Mucosa of rectum (tissue), 2 donors: Measurements from ENCODE around the gene PSTPIP1.

Experiments
- H3K27ac ChIP-seq, 2 donors: one replicate each; pipeline ENCODE4 v1.7.0; 2013; ENCODE audit warnings: inconsistent platforms in 2 of 2, low read depth in 2 of 2, low read length in 2 of 2
- H3K27me3 ChIP-seq, 2 donors: one replicate each; pipeline ENCODE4 v1.7.0; 2013; ENCODE audit warnings: low read length in 2 of 2; ENCODE audit not compliant: control insufficient read depth in 2 of 2, insufficient read depth in 2 of 2
- H3K36me3 ChIP-seq, 2 donors: one replicate each; pipeline ENCODE4 v1.7.0; 2013; ENCODE audit warnings: low read length in 2 of 2; ENCODE audit not compliant: control insufficient read depth in 2 of 2, insufficient read depth in 2 of 2
- H3K4me1 ChIP-seq, 2 donors: one replicate each; pipeline ENCODE4 v1.7.0; 2013; ENCODE audit warnings: low read length in 2 of 2, mild to moderate bottlenecking in 1 of 2; ENCODE audit not compliant: control insufficient read depth in 2 of 2, insufficient read depth in 2 of 2
- H3K4me3 ChIP-seq, 2 donors: one replicate each; pipeline ENCODE4 v1.7.0; 2013; ENCODE audit warnings: low read length in 2 of 2
- H3K9ac ChIP-seq, 2 donors: one replicate each; pipeline ENCODE4 v1.7.0; 2013; ENCODE audit warnings: low read length in 2 of 2, low read depth in 1 of 2, mild to moderate bottlenecking in 1 of 2
- H3K9me3 ChIP-seq, 2 donors: one replicate each; pipeline ENCODE4 v1.7.0; 2013; ENCODE audit warnings: low read length in 2 of 2; ENCODE audit not compliant: control insufficient read depth in 2 of 2
- donor health status: healthy.
- donor health status: Normal muscosa, but diverticular disease.

Gene PSTPIP1

DNA sequence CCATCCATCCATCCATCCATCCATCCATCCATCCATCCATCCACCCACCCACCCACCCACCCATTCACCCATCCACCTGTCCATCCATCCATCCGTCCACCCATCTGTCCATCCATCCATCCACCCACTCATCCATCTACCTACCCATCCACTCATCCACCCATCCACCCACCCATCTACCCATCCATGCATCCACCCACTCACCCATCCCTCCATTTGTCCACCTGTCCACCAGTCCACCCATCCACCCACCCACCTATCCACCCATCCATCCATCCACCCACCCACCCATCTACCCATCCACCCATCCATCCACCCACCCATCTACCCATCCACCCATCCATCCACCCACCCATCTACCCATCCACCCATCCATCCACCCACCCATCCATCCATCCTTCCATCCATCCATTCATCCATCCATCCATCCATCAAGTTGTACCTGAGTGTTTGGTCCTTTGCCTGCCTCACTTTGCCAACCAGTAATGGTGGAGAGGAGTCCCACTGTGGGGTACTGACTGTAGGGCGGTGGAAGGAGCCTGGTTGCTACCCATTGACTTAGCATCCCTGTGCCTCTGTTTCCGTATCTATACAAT lies 17.3 kb downstream of the PSTPIP1 start:
- Histone ChIP-seq H3K27ac (no peak overlapping the region), H3K4me1 (peaks cover 0 to 3% of the 10 kb centered on the region in 2 donors)

DNA sequence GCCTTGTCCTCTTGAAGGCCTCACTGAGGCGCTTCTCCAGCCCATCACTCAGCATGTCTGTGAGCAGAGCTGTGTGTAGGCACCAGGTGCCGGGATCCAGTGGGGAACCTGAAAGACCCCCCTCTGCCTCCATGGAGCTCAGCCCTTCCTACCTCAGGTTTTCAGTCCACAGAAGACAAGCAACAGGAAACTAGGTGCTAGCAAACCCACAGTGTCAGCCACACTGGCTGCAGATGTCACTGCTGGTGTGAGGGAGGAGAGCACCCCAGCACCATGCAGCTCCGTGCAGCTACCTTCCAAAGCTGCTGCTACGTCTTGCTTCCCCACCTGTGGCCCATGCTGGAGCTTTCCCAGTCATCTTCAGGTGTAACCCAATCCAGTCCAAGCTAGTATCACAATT lies 17.9 kb downstream of the PSTPIP1 start:
- peak overlapping the region in 1 of 2 donors; percentile 52 for H3K27ac ChIP-seq
- H3K9ac ChIP-seq = no peak overlapping the region
- H3K4me1 ChIP-seq = peaks cover 0 to 3% of the 10 kb centered on the region in 2 donors
- no peaks in the 10 kb centered on the region for H3K36me3 ChIP-seq
- H3K4me3 ChIP-seq = no peak overlapping the region
- H3K9me3 ChIP-seq = no peaks in the 10 kb centered on the region
- H3K27me3 ChIP-seq = no peaks in the 10 kb centered on the region

More for the DNA sequence above, 17.3 kb downstream of the PSTPIP1 start:
- Histone ChIP-seq H3K4me3 (no peak overlapping the region), H3K9ac (no peak overlapping the region), H3K36me3 (no peaks in the 10 kb centered on the region), H3K27me3 (no peaks in the 10 kb centered on the region), H3K9me3 (no peaks in the 10 kb centered on the region)

DNA sequence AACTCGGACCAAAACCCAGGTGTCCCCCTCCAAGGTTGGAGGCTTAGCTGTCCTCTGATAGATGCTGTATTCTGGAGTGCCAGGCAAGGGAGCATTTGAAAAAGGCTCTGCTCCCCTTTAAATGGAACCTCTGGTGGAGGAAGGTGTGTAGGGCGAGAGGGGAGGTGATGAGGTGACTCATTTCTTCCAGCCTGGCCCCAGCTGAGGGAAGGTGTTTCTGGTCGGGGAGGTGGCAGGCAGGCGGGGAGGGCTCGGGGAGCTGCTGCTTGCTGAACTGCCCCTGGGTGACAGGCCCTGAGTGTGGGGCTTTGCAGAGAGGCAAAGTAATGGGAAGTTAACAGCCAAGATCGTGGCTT lies 18.8 kb downstream of the PSTPIP1 start:
- H3K27ac ChIP-seq = peak overlapping the region in 1 of 2 donors; percentile 58

DNA sequence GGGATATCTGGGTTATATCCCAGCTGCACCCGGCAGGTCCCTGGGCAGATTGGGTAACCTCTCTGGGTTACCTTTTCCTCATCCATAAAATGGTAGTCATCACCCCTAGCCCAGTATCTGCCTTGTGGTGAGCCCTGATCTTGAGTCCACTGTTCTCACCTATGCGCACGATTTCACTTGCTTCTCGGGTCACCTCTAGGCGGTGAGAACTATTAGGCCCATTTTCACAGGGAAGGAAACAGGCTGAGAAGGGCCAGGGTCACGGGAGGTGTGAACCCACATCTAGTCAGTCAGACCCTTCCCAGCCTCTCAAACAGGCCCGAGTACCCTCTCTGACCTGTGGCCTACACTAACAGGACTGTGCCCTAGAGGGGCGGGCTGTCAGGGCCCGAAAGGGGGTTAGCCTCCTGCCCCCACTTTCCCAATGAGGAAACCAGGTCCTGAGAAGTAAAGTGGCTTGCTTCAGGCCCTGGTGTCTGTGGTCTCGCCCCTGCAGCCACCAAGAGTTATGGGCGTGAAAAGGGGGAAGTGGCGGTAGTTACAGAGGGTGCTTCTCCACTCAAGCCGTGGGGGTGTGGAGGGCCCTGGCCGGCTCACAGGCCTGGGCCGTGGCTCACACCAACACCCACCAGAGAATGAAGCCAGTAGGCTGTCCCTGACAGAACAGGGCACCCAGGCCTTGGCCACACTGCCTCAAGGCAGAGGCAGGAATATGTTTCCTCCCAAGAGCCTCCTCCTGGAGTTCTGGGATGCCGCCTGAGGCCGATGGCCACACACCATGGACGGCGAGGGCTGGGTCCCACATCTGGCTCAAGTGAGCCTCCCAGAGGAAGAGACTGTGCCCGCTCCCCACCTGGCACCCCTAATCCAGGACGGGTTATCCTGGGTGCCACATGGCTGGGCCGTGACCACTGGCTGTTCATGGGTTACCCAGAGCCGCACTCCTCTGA lies 19.5 kb downstream of the PSTPIP1 start:
- no peaks in the 10 kb centered on the region for H3K9me3 ChIP-seq
- no peaks in the 10 kb centered on the region for H3K36me3 ChIP-seq
- no peaks in the 10 kb centered on the region for H3K27me3 ChIP-seq
- peaks cover 0 to 3% of the 10 kb centered on the region in 2 donors for H3K4me1 ChIP-seq
- H3K27ac ChIP-seq = peak overlapping the region in 1 of 2 donors; percentile 58
- H3K4me3 ChIP-seq = no peak overlapping the region
- H3K9ac ChIP-seq = peak overlapping the region in 1 of 2 donors; percentile 14

More for the DNA sequence above, 18.8 kb downstream of the PSTPIP1 start:
- H3K9me3 ChIP-seq = no peaks in the 10 kb centered on the region
- no peaks in the 10 kb centered on the region for H3K36me3 ChIP-seq
- no peak overlapping the region for H3K4me3 ChIP-seq
- H3K27me3 ChIP-seq = no peaks in the 10 kb centered on the region
- H3K9ac ChIP-seq = no peak overlapping the region
- peaks cover 0 to 3% of the 10 kb centered on the region in 2 donors for H3K4me1 ChIP-seq

DNA sequence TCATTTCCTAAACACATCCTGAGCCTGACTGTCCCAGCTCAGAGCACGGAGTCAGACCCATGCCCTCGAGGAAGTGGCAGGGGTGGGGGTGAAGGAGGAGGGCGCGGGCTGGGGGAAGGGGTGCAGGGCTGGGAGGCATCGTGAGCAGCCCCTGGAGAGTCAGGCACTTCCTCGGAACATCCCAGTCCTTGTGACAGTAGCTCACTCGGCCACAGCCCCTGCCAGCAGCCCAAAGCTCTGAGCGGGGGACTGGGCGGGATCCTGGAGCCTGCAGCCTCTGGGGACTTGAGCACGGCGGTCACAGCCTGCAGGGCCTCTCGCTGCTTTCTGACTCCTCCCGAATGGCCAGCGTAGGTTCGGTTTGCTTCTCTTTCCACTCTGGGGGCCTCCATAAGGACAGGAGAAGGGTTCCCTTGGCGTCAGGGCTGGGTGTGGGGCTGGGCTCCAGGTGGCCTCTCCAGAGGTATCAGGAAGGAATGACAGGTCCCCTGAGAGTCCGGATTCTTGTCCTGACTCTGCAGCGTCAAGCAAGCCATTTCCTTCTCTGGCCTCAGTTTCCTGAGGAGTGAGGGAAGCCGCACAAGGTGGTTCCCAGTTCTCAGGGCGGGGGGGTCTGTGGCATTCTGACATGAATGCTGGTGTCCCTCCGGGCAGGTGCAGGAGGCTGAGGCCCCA lies 20.9 kb downstream of the PSTPIP1 start:
- Histone ChIP-seq H3K27me3 (no peaks in the 10 kb centered on the region), H3K4me1 (peaks cover 2 to 3% of the 10 kb centered on the region in 2 donors), H3K9ac (no peak overlapping the region), H3K9me3 (no peaks in the 10 kb centered on the region), H3K36me3 (no peaks in the 10 kb centered on the region), H3K27ac (no peak overlapping the region), H3K4me3 (no peak overlapping the region)

DNA sequence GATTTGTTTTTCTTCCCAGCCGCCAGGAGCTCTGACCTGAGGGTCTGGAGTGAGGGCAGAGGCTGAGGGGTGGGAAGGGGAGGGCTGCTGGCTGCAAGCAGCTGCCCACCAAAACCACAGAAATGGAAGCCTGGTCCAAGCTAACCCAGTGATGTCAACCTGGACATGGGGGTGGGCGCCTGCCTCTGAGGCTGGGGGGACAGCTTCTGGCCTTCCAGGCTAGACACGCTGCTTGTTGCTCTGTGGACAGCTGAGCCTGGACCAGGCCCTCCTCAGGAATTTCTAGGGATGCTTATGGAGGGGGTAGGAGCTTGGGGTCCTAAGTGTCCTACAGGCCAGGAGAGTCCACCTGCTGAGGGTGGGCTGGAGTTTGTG lies 21.4 kb downstream of the PSTPIP1 start:
- Histone ChIP-seq H3K36me3 (no peaks in the 10 kb centered on the region), H3K4me1 (peaks cover 2 to 3% of the 10 kb centered on the region in 2 donors), H3K4me3 (no peak overlapping the region), H3K9ac (no peak overlapping the region), H3K27ac (no peak overlapping the region), H3K27me3 (no peaks in the 10 kb centered on the region), H3K9me3 (no peaks in the 10 kb centered on the region)

DNA sequence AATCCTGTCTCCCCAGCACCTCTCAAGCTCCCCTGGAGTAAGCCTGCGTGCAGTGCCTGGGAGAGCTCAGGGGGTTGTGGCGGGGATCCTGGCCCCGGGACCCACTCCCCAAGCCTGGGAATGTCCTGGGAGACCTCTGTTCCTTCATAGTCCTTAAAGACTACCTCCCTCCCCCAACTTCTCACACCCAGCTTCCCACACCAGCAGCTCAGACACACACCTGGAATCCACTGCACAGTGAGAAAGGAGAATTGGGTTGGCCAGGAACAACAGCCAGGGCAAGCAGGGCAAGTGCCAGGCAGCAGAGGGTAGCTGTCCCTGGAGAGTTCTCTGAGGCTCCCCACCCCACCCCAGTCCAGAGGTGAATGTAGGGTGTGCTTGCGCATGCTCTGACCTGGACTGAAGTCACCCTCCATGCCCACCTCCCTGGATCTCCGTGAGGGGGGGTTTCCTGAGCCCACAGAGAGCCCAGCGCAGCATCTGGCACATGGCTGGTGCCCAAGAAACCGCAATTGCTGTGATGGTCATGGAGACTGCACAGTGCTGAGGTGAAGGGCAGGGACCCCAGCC lies 22.2 kb downstream of the PSTPIP1 start:
- Histone ChIP-seq H3K4me3 (no peak overlapping the region), H3K36me3 (no peaks in the 10 kb centered on the region), H3K27ac (no peak overlapping the region), H3K27me3 (no peaks in the 10 kb centered on the region), H3K9me3 (no peaks in the 10 kb centered on the region), H3K9ac (no peak overlapping the region), H3K4me1 (peaks cover 3 to 4% of the 10 kb centered on the region in 2 donors)

DNA sequence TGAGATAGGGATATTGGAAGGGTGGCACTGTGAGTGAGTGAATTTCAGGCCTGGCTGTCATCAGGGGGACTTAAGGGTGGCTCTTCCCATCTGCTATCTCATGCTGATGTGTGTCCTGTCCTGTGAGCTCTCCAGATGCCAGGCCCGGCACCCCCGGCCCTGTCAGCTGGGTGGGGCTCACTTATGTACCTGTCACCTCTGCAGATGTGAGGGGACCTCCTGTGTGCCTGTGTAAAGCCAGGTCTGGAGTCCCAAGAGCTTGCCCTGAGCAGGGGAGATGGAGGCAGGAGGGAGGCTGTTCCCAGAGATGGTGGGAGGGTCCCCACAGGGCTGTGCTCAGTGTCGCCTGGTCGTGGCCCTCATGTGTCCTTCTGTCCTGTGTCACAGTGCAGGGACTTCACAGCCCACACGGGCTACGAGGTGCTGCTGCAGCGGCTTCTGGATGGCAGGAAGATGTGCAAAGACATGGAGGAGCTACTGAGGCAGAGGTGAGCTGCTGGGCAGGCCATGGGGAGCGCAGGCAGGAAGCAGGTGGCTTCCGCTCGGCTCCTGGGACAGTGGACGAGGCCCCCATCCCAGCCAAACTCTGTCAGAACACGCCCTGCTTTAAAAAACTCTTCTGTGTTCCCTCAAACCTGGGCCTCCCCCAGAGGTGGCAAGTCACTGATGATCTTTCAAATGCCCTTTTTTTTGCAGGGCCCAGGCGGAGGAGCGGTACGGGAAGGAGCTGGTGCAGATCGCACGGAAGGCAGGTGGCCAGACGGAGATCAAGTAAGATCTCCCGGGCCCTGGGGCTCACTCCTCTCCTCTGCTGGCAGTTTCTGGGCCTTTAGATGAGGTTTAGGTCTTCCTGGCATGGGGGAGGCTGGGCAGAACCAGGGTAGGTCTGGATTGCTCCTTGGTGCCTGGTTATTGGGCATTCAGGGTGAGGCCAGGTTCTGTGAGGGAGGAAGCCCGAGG lies 23.1 kb downstream of the PSTPIP1 start:
- Histone ChIP-seq H3K9ac (no peak overlapping the region), H3K4me3 (no peak overlapping the region), H3K27me3 (no peaks in the 10 kb centered on the region), H3K36me3 (no peaks in the 10 kb centered on the region), H3K4me1 (peaks cover 3 to 6% of the 10 kb centered on the region in 2 donors), H3K9me3 (no peaks in the 10 kb centered on the region), H3K27ac (no peak overlapping the region)

DNA sequence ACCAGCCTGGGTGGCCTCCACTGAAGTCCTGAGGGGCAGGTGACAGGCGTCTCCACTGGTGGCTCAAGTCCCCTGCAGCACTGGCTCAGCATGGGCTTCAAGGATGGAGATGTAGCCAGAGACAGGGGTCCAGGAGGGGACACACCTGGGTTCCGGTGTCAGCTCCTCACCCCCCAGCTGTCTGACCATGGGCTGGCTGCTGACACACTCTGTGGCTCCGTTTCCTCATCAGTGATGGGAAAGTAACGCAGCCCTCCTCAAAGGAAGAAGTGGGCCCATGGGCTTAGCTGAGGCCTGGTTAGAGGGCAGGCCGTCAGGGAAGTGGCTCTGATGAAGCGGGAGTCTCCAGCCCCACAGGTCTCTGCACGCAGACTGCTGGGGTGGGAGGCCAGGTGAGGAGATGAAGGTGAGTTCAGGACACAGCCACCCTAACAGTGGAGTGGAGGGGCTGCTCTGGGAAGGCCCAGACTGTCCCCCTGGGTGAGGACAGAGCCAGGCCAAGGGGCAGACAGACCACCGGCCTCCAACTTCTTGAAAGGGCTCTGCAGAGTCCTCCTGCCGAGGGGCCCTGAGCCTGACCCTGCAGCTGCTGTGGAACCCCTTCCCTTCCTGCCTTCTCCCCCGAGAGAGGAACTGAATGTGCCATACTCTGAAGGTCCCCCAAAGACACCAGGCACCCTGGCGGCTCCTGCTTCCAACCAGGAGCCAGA lies 24.0 kb downstream of the PSTPIP1 start:
- H3K9ac ChIP-seq = no peak overlapping the region
- H3K9me3 ChIP-seq = no peaks in the 10 kb centered on the region
- no peak overlapping the region for H3K4me3 ChIP-seq
- H3K4me1 ChIP-seq = peaks cover 3 to 6% of the 10 kb centered on the region in 2 donors
- H3K27ac ChIP-seq = no peak overlapping the region
- no peaks in the 10 kb centered on the region for H3K27me3 ChIP-seq
- no peaks in the 10 kb centered on the region for H3K36me3 ChIP-seq
